Ishikawa (cell line): ENCODE results near the gene TEAD1.
A peak's percentile ranks its signal among the peaks of the same experiment; 100 is the strongest.

Experiments used
- CEBPB ChIP-seq: IDR thresholded peaks from 2 replicates; pipeline ENCODE4 v1.6.1; 2012
- CREB1 ChIP-seq: IDR thresholded peaks from 2 replicates; pipeline ENCODE4 v1.6.1; 2012; ENCODE audit warnings: low read depth
- EGR1 ChIP-seq: IDR thresholded peaks from 2 replicates; pipeline ENCODE4 v1.6.1; 2012
- EP300 ChIP-seq: IDR thresholded peaks from 2 replicates; pipeline ENCODE4 v1.6.1; 2012; ENCODE audit warnings: borderline replicate concordance
- FOXM1 ChIP-seq: IDR thresholded peaks from 2 replicates; pipeline ENCODE4 v1.6.1; 2012; ENCODE audit warnings: low read depth, borderline replicate concordance
- MAX ChIP-seq: IDR thresholded peaks from 2 replicates; pipeline ENCODE4 v1.6.1; 2012
- NFIC ChIP-seq: IDR thresholded peaks from 2 replicates; pipeline ENCODE4 v1.6.1; 2012
- RAD21 ChIP-seq: IDR thresholded peaks from 2 replicates; pipeline ENCODE4 v1.6.1; 2012; ENCODE audit warnings: low read depth
- REST ChIP-seq: IDR thresholded peaks from 2 replicates; pipeline ENCODE4 v1.6.1; 2012; ENCODE audit warnings: low read depth, mild to moderate bottlenecking
- TAF1 ChIP-seq: IDR thresholded peaks from 2 replicates; pipeline ENCODE4 v1.6.1; 2012; ENCODE audit warnings: low read depth, mild to moderate bottlenecking
- TCF12 ChIP-seq: IDR thresholded peaks from 2 replicates; pipeline ENCODE4 v1.6.1; 2012; ENCODE audit warnings: low read depth
- TEAD4 ChIP-seq: IDR thresholded peaks from 2 replicates; pipeline ENCODE4 v1.6.1; 2012
- YY1 ChIP-seq: IDR thresholded peaks from 2 replicates; pipeline ENCODE4 v1.6.1; 2012; ENCODE audit warnings: low read depth
- ZBTB7A ChIP-seq: IDR thresholded peaks from 2 replicates; pipeline ENCODE4 v1.6.1; 2012; ENCODE audit warnings: low read depth
- TF ChIP-seq, protein P1 (sequence below): IDR thresholded peaks from 2 replicates; pipeline ENCODE4 v1.6.1; 2012

The TEAD1 gene

GRCh38 chr11:12683874-12684273, 9.7 kb downstream of the TEAD1 start:
- no peak for TF ChIP-seq YY1
- TF ChIP-seq FOXM1, result no peak
- TF ChIP-seq TEAD4, result no peak
- no peak for TF ChIP-seq EGR1
- TF ChIP-seq RAD21, result no peak
- TF ChIP-seq REST, result no peak

DNA sequence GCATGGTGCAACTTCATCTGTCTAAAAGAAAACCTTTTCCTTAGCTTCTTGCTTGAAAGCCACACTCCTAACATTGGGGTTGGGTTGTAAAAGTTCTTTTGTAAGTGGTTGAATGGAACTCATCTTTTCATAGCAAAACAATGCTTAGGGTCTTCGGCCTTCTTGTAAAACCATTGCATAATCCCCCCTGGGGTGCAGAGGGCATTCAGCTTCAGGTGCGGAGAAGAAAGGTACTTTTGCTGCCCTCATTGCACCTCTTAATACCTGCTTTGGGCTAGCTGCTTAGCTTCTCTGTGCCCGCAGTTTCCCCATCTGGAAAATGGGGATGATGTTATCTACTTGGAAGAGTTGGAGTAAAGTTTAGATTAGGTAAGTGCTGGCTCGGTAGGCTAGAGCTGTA, 10.1 kb downstream of the TEAD1 start:
- TF ChIP-seq CEBPB (peak; percentile 60; the same call in 1 of the 2 replicates), MAX (no peak), TEAD4 (no peak), REST (no peak), TCF12 (no peak)

DNA sequence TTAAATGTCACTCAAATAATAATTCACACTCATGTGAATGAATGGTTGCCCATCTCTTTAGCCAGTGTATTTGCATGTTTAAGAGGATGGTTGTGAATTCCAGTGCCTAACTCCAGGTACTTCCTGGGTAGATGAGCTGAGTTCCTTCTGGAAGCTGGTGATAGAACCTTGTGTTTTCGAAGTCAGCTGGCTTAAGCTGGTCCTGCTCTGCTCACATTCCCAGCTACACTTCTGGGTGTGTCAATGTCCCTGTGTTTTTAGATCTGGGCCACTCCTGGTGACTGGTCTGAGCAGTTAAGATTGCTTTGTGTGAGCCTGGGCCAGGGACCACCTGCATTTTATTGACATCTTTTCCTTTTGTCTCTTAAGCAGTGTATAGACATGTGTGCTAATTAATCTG, 10.6 kb downstream of the TEAD1 start:
- TF ChIP-seq, protein P1, sequence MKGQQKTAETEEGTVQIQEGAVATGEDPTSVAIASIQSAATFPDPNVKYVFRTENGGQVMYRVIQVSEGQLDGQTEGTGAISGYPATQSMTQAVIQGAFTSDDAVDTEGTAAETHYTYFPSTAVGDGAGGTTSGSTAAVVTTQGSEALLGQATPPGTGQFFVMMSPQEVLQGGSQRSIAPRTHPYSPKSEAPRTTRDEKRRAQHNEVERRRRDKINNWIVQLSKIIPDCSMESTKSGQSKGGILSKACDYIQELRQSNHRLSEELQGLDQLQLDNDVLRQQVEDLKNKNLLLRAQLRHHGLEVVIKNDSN, result no peak
- no peak for TF ChIP-seq TEAD4
- TF ChIP-seq TAF1, result no peak
- no peak for TF ChIP-seq CREB1

DNA sequence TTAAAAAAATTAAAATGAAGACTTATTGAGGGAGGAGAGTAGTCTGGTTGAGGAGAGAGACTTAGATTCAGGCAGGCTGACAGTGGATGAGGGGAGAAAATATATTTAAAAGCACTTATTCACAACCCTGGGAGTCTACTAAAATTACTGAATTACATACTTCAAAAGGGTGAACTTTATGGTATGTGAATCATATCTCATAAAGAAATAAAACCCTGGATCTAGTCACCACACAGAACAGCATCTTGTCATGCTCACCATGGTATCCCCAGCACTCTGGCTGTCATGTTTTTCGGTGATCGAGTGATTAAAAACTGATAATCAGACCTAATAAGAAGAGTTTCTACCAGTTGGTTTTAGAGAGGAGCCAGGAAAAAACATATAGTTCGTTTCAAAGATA, 11.0 kb downstream of the TEAD1 start:
- TF ChIP-seq EP300, result no peak
- no peak for TF ChIP-seq TAF1
- no peak for TF ChIP-seq NFIC

DNA sequence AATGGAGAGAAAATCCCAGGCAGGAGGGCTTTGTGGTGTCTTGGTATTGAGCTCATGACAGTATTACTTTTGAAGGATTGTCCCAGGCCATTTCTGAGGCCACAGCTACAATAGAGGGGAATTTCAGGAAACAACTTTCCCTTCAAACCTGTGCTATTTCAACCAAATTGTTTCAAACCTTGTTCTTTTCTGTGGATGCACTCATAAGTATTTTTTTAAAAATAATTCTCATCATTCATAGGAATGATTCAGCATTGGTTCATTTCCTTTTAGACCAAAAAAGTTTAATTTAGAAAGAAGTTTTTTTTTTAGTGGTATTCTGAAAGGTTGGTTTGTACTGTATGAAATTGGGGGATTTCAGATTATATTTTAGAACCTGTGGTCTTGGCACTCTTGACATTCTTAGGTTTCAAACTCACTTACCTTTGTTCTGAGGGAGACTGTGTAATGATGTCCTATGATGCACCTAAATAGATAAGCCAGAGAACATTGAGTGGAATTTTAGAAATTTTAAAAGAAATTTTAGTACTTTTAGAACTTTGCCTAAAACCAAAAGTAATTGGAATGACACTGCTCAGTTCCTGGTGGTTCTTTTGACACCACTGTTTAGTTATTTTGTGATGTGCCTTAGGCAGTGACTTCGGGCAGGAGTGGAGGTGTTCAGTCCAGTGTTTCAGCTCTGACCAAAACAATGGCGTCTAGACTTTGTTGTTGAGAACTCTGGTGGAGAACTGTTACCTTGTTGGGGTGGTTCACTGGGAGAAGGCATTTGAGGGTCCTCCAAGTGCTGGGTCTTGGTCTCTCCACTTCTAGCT, 12.2 kb downstream of the TEAD1 start:
- TF ChIP-seq TEAD4 (no peak), TAF1 (no peak), TCF12 (no peak), MAX (no peak), REST (no peak)

GRCh38 chr11:12687216-12687623, 13.0 kb downstream of the TEAD1 start:
- no peak for TF ChIP-seq EGR1
- no peak for TF ChIP-seq TCF12
- TF ChIP-seq YY1, result no peak
- TF ChIP-seq ZBTB7A, result no peak
- no peak for TF ChIP-seq EP300
